ENCODE measurements around the gene FAF2. TPM values are rescaled to one million over a fixed set of nuclear protein-coding genes. Genes with fewer than 3 reads are reported as not detected.

FAF2 gene
- total RNA-seq, 1 experiment from 2014 or later, result 44.4 TPM

GRCh38 chr5:176446028-176446665 lies 2.0 kb upstream of the FAF2 start:
- Mint-ChIP-seq H3K4me1 (peaks cover 17 to 30% of the 10 kb centered on the region in 2 experiments), H3K36me3 (ENCODE audit: insufficient read depth in 1 of 3, low read depth in 3 of 3) (peaks cover 0 to 4% (median 0%) of the 10 kb centered on the region in 3 experiments; a peak in 3 of 7 replicates), H3K27me3 (ENCODE audit: low read depth) (no peaks in the 10 kb centered on the region; the same call in 1 of the 2 replicates), H3K9me3 (no peaks in the 10 kb centered on the region; a peak in 1 of 5 replicates), H3K27ac (no peak overlapping the region), H3K4me3 (peak overlapping the region; percentile 97 to 98; a peak in 4 of 5 replicates)
- Histone ChIP-seq H2BK5ac (ENCODE audit: insufficient read length, low read length) (no peak overlapping the region), H3K27ac (ENCODE audit: insufficient read length, low read depth, low read length) (no peak overlapping the region), H4K20me1 (ENCODE audit: control insufficient read depth, insufficient read depth, insufficient read length) (no peaks in the 10 kb centered on the region), H4K8ac (replicated peaks; ENCODE audit: insufficient read length, low read depth, low read length) (no peak overlapping the region), H3K79me2 (ENCODE audit: insufficient read depth, low read length) (peaks cover 8% of the 10 kb centered on the region; the same call in 1 of the 2 replicates), H3K4me2 (ENCODE audit: insufficient read depth, insufficient read length, low read length) (no peak overlapping the region), H3T11ph (ENCODE audit: low read length) (no peak overlapping the region), H3K56ac (ENCODE audit: insufficient read length, low read depth, low read length) (no peak overlapping the region), H3K23ac (ENCODE audit: insufficient read length, low read depth, low read length) (no peak overlapping the region), H3K4ac (ENCODE audit: low read depth, low read length) (no peak overlapping the region), H2AFZ (ENCODE audit: low read length) (no peak overlapping the region), H3K27me3 (ENCODE audit: insufficient read depth, low read length) (no peaks in the 10 kb centered on the region), H3K18ac (ENCODE audit: insufficient read length, low read depth, low read length) (no peak overlapping the region), H2BK120ac (ENCODE audit: low read depth, low read length, poor library complexity, severe bottlenecking) (no peak overlapping the region), H3K79me1 (ENCODE audit: insufficient read depth, low read depth, low read length, poor library complexity, severe bottlenecking) (peaks cover 6% of the 10 kb centered on the region), H3K23me2 (ENCODE audit: insufficient read length, low read depth, low read length, poor library complexity, severe bottlenecking) (peaks cover 8% of the 10 kb centered on the region), H3K9me3 (ENCODE audit: control insufficient read depth, low read depth, low read length) (no peaks in the 10 kb centered on the region), H3K14ac (ENCODE audit: insufficient read depth, low read length) (no peak overlapping the region), H2AK5ac (ENCODE audit: insufficient read length, low read length) (no peak overlapping the region), H2BK15ac (ENCODE audit: low read depth, low read length) (no peak overlapping the region), H2BK12ac (ENCODE audit: insufficient read length, low read depth, low read length) (no peak overlapping the region), H4K5ac (ENCODE audit: insufficient read length, low read depth, low read length) (no peak overlapping the region), H3K4me1 (ENCODE audit: insufficient read depth, low read length) (peaks cover 2% of the 10 kb centered on the region; the same call in 1 of the 2 replicates), H3K9ac (ENCODE audit: extremely low read depth, insufficient read length, low read length) (no peak overlapping the region), H2BK20ac (ENCODE audit: low read depth, low read length, poor library complexity, severe bottlenecking) (no peak overlapping the region), H4K91ac (ENCODE audit: insufficient read length, low read depth, low read length) (no peak overlapping the region)
- WGBS (ENCODE audit: extremely low coverage, insufficient read length, low lambda C conversion rate), result no CpG with 5 or more reads among the region's 9 CpGs
- DNase-seq, result no peak
- TF ChIP-seq, protein P1, sequence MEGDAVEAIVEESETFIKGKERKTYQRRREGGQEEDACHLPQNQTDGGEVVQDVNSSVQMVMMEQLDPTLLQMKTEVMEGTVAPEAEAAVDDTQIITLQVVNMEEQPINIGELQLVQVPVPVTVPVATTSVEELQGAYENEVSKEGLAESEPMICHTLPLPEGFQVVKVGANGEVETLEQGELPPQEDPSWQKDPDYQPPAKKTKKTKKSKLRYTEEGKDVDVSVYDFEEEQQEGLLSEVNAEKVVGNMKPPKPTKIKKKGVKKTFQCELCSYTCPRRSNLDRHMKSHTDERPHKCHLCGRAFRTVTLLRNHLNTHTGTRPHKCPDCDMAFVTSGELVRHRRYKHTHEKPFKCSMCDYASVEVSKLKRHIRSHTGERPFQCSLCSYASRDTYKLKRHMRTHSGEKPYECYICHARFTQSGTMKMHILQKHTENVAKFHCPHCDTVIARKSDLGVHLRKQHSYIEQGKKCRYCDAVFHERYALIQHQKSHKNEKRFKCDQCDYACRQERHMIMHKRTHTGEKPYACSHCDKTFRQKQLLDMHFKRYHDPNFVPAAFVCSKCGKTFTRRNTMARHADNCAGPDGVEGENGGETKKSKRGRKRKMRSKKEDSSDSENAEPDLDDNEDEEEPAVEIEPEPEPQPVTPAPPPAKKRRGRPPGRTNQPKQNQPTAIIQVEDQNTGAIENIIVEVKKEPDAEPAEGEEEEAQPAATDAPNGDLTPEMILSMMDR (conservative IDR thresholded peaks at IDR 0.05), result no peak

Data from H9 (cell line).